Measurements from ENCODE around the gene ERN1.
"Not testable (repeated sequence)": the region's sequence is repeated elsewhere in the genome, so short reads cannot be mapped to it uniquely, and the experiment has no call there.

The ERN1 gene

GRCh38 chr17:64120972-64121786 lies 8.8 kb downstream of the ERN1 start:
- H3K27ac ChIP-seq (ENCODE audit: low read length): not testable (repeated sequence)

GRCh38 chr17:64120159-64120810 lies 9.7 kb downstream of the ERN1 start:
- H3K4me1 ChIP-seq (ENCODE audit: control insufficient read depth, insufficient read depth, low read length): peaks cover 13% of the 10 kb centered on the region

More at GRCh38 chr17:64120972-64121786, 8.8 kb downstream of the ERN1 start:
- H3K4me1 ChIP-seq (ENCODE audit: control insufficient read depth, insufficient read depth, low read length): peaks cover 13% of the 10 kb centered on the region
- H3K4me3 ChIP-seq (ENCODE audit: low read length in 2 of 2); H3K27me3 ChIP-seq (ENCODE audit: control insufficient read depth in 1 of 2, insufficient read depth in 2 of 2, low read length in 2 of 2); H3K9me3 ChIP-seq (ENCODE audit: control insufficient read depth in 2 of 2, low read length in 2 of 2); H3K9ac ChIP-seq (ENCODE audit: low read length in 2 of 2); H3K36me3 ChIP-seq (ENCODE audit: control insufficient read depth in 2 of 2, insufficient read depth in 2 of 2, low read length in 2 of 2): not testable (repeated sequence)

DNA sequence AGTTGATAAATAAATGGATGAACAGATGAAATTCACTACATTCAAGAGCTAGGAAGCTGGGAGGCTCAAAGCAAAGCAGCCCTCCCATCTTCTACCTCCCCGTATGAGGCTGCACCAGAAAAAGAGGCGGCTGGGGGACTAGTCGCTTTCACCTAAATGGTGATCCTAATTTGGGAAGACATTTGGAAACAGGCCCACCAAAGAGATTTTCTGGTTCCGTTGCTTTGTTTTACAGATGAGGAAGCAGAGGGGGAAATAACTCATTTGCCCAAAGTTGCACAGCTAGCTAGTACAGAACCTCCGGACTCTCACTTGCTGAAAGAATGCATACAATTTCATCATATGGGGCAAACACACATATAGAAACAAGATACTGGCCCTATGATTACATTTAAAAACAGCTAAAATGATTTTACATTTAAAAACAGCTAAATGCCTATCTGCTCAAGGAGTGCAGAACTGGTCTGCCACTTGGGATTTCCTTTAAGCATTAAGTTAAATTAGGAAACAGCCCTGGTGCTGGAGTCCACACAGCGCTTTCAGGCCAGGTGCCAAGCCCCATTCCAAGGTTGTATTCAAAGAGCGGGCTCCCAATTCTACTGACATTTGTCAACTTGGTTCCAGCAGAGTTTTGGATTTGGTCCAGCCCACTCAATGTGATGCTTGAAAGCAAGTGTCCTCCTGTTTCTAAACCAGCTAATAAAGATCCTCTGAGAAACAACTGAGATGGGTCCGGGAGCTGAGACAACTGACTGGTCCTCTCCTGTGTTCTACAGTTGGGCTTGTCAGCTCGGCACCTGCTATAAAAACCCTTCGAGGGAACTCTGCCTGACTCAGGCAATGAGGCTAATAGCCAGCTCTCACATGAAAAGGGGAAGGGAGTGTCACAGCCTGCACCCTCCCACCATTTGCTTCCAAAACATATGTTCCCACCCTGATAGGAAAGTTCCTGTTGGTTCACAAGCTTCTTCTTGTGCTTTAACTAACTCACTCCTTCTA lies 11.7 kb downstream of the ERN1 start:
- no peaks in the 10 kb centered on the region for H3K9me3 ChIP-seq (ENCODE audit: control insufficient read depth in 2 of 2, low read length in 2 of 2)
- H3K9ac ChIP-seq (ENCODE audit: low read length in 2 of 2): no peak overlapping the region
- H3K4me1 ChIP-seq (ENCODE audit: control insufficient read depth, insufficient read depth, low read length): peaks cover 13% of the 10 kb centered on the region
- no peak overlapping the region for H3K27ac ChIP-seq (ENCODE audit: low read length)
- no peaks in the 10 kb centered on the region for H3K36me3 ChIP-seq (ENCODE audit: control insufficient read depth in 2 of 2, insufficient read depth in 2 of 2, low read length in 2 of 2)
- peak overlapping the region in 1 of 2 donors; percentile 47 for H3K4me3 ChIP-seq (ENCODE audit: low read length in 2 of 2)
- H3K27me3 ChIP-seq (ENCODE audit: control insufficient read depth in 1 of 2, insufficient read depth in 2 of 2, low read length in 2 of 2): no peaks in the 10 kb centered on the region

More at GRCh38 chr17:64120159-64120810, 9.7 kb downstream of the ERN1 start:
- H3K4me3 ChIP-seq (ENCODE audit: low read length in 2 of 2): no peak overlapping the region
- H3K9ac ChIP-seq (ENCODE audit: low read length in 2 of 2): no peak overlapping the region
- H3K27ac ChIP-seq (ENCODE audit: low read length): no peak overlapping the region
- no peaks in the 10 kb centered on the region for H3K9me3 ChIP-seq (ENCODE audit: control insufficient read depth in 2 of 2, low read length in 2 of 2)
- H3K27me3 ChIP-seq (ENCODE audit: control insufficient read depth in 1 of 2, insufficient read depth in 2 of 2, low read length in 2 of 2): no peaks in the 10 kb centered on the region
- H3K36me3 ChIP-seq (ENCODE audit: control insufficient read depth in 2 of 2, insufficient read depth in 2 of 2, low read length in 2 of 2): no peaks in the 10 kb centered on the region

- peaks cover 13% of the 10 kb centered on the region for H3K4me1 ChIP-seq (ENCODE audit: control insufficient read depth, insufficient read depth, low read length)
- no peak overlapping the region for H3K9ac ChIP-seq (ENCODE audit: low read length in 2 of 2)
- no peak overlapping the region for H3K4me3 ChIP-seq (ENCODE audit: low read length in 2 of 2)
- no peaks in the 10 kb centered on the region for H3K9me3 ChIP-seq (ENCODE audit: control insufficient read depth in 2 of 2, low read length in 2 of 2)
- no peaks in the 10 kb centered on the region for H3K27me3 ChIP-seq (ENCODE audit: control insufficient read depth in 1 of 2, insufficient read depth in 2 of 2, low read length in 2 of 2)
- H3K36me3 ChIP-seq (ENCODE audit: control insufficient read depth in 2 of 2, insufficient read depth in 2 of 2, low read length in 2 of 2): no peaks in the 10 kb centered on the region
- no peak overlapping the region for H3K27ac ChIP-seq (ENCODE audit: low read length)
These were observed 14.0 kb downstream of the ERN1 start for GRCh38 chr17:64115822-64116534.

- no peaks in the 10 kb centered on the region for H3K36me3 ChIP-seq (ENCODE audit: control insufficient read depth in 2 of 2, insufficient read depth in 2 of 2, low read length in 2 of 2)
- H3K9ac ChIP-seq (ENCODE audit: low read length in 2 of 2): no peak overlapping the region
- H3K9me3 ChIP-seq (ENCODE audit: control insufficient read depth in 2 of 2, low read length in 2 of 2): no peaks in the 10 kb centered on the region
- H3K27ac ChIP-seq (ENCODE audit: low read length): no peak overlapping the region
- H3K4me3 ChIP-seq (ENCODE audit: low read length in 2 of 2): no peak overlapping the region
- no peaks in the 10 kb centered on the region for H3K27me3 ChIP-seq (ENCODE audit: control insufficient read depth in 1 of 2, insufficient read depth in 2 of 2, low read length in 2 of 2)
- H3K4me1 ChIP-seq (ENCODE audit: control insufficient read depth, insufficient read depth, low read length): peaks cover 13% of the 10 kb centered on the region
These were observed 14.8 kb downstream of the ERN1 start for GRCh38 chr17:64115043-64115698.

- peaks cover 8% of the 10 kb centered on the region for H3K4me1 ChIP-seq (ENCODE audit: control insufficient read depth, insufficient read depth, low read length)
- no peaks in the 10 kb centered on the region for H3K27me3 ChIP-seq (ENCODE audit: control insufficient read depth in 1 of 2, insufficient read depth in 2 of 2, low read length in 2 of 2)
These were observed 16.9 kb downstream of the ERN1 start for GRCh38 chr17:64113006-64113405.

GRCh38 chr17:64111831-64112230 lies 18.1 kb downstream of the ERN1 start:
- no peak overlapping the region for H3K4me3 ChIP-seq (ENCODE audit: low read length in 2 of 2)
- H3K9ac ChIP-seq (ENCODE audit: low read length in 2 of 2): no peak overlapping the region
- H3K27me3 ChIP-seq (ENCODE audit: control insufficient read depth in 1 of 2, insufficient read depth in 2 of 2, low read length in 2 of 2): no peaks in the 10 kb centered on the region
- peaks cover 2% of the 10 kb centered on the region for H3K4me1 ChIP-seq (ENCODE audit: control insufficient read depth, insufficient read depth, low read length)
- H3K36me3 ChIP-seq (ENCODE audit: control insufficient read depth in 2 of 2, insufficient read depth in 2 of 2, low read length in 2 of 2): no peaks in the 10 kb centered on the region
- no peak overlapping the region for H3K27ac ChIP-seq (ENCODE audit: low read length)
- H3K9me3 ChIP-seq (ENCODE audit: control insufficient read depth in 2 of 2, low read length in 2 of 2): no peaks in the 10 kb centered on the region

More at GRCh38 chr17:64113006-64113405, 16.9 kb downstream of the ERN1 start:
- Histone ChIP-seq H3K36me3 (ENCODE audit: control insufficient read depth in 2 of 2, insufficient read depth in 2 of 2, low read length in 2 of 2) (no peaks in the 10 kb centered on the region), H3K9me3 (ENCODE audit: control insufficient read depth in 2 of 2, low read length in 2 of 2) (no peaks in the 10 kb centered on the region), H3K9ac (ENCODE audit: low read length in 2 of 2) (no peak overlapping the region), H3K27ac (ENCODE audit: low read length) (no peak overlapping the region), H3K4me3 (ENCODE audit: low read length in 2 of 2) (no peak overlapping the region)

GRCh38 chr17:64110379-64111152 lies 19.4 kb downstream of the ERN1 start:
- H3K27me3 ChIP-seq (ENCODE audit: control insufficient read depth in 1 of 2, insufficient read depth in 2 of 2, low read length in 2 of 2): no peaks in the 10 kb centered on the region
- H3K9me3 ChIP-seq (ENCODE audit: control insufficient read depth in 2 of 2, low read length in 2 of 2): no peaks in the 10 kb centered on the region
- H3K9ac ChIP-seq (ENCODE audit: low read length in 2 of 2): no peak overlapping the region
- H3K27ac ChIP-seq (ENCODE audit: low read length): no peak overlapping the region
- no peaks in the 10 kb centered on the region for H3K36me3 ChIP-seq (ENCODE audit: control insufficient read depth in 2 of 2, insufficient read depth in 2 of 2, low read length in 2 of 2)
- no peak overlapping the region for H3K4me3 ChIP-seq (ENCODE audit: low read length in 2 of 2)
- peaks cover 2% of the 10 kb centered on the region for H3K4me1 ChIP-seq (ENCODE audit: control insufficient read depth, insufficient read depth, low read length)

DNA sequence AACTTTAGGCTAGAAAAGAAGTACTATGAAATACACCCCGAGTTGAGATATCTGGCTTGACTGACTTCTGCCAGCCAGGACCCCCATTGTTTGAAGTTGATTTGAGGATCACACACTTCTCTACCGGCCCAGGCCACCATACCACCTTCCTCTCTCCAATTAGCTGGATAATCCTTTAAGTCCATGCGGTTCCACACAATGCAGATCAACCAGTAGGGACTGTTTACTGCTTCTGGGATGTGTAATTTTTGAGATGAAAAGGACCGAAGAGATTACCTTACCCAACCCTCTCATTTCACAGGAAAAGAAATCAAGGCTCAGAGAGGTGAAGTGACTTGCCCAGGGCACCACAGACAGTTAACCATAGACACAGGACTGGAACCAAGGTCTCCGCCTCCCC lies 20.5 kb downstream of the ERN1 start:
- Histone ChIP-seq H3K27me3 (ENCODE audit: control insufficient read depth in 1 of 2, insufficient read depth in 2 of 2, low read length in 2 of 2) (no peaks in the 10 kb centered on the region), H3K4me3 (ENCODE audit: low read length in 2 of 2) (no peak overlapping the region), H3K27ac (ENCODE audit: low read length) (no peak overlapping the region), H3K9me3 (ENCODE audit: control insufficient read depth in 2 of 2, low read length in 2 of 2) (no peaks in the 10 kb centered on the region), H3K9ac (ENCODE audit: low read length in 2 of 2) (no peak overlapping the region), H3K4me1 (ENCODE audit: control insufficient read depth, insufficient read depth, low read length) (peaks cover 2% of the 10 kb centered on the region), H3K36me3 (ENCODE audit: control insufficient read depth in 2 of 2, insufficient read depth in 2 of 2, low read length in 2 of 2) (no peaks in the 10 kb centered on the region)

Measured in stomach smooth muscle (tissue), 2 donors.